ES-I3 (cell line): ENCODE results near the gene SOS2.
"Not testable (repeated sequence)": the region's sequence is repeated elsewhere in the genome, so short reads cannot be mapped to it uniquely, and the experiment has no call there.

ENCODE experiments used
- H3K36me3 ChIP-seq: 2 replicates; pipeline ENCODE4 v1.6.1; 2013; ENCODE audit warnings: mild to moderate bottlenecking, low read length, control low read depth, moderate library complexity; ENCODE audit not compliant: insufficient read depth
- H3K4me1 ChIP-seq: 2 replicates; pipeline ENCODE4 v1.6.1; 2013; ENCODE audit warnings: mild to moderate bottlenecking, control low read depth, low read length; ENCODE audit not compliant: insufficient read depth
- H3K9ac ChIP-seq: 2 replicates; pipeline ENCODE4 v1.6.1; 2013; ENCODE audit warnings: low read depth, mild to moderate bottlenecking, low read length, moderate library complexity
- H3K9me3 ChIP-seq: 2 replicates; pipeline ENCODE4 v1.6.1; 2013; ENCODE audit warnings: mild to moderate bottlenecking, low read length, moderate library complexity; ENCODE audit not compliant: control insufficient read depth, insufficient read depth

The SOS2 gene

GRCh38 chr14:50073663-50074062, 157.7 kb downstream of the SOS2 start:
- H3K4me1 ChIP-seq, H3K9me3 ChIP-seq, H3K9ac ChIP-seq, H3K36me3 ChIP-seq: not testable (repeated sequence)

GRCh38 chr14:50072395-50072794, 159.0 kb downstream of the SOS2 start:
- Histone ChIP-seq H3K36me3 (no peaks in the 10 kb centered on the region), H3K9me3 (no peaks in the 10 kb centered on the region), H3K9ac (no peak overlapping the region), H3K4me1 (peaks cover 4% of the 10 kb centered on the region; the same call in 1 of the 2 replicates)

GRCh38 chr14:50070840-50071548, 160.4 kb downstream of the SOS2 start:
- H3K36me3 ChIP-seq: no peaks in the 10 kb centered on the region
- H3K9ac ChIP-seq: no peak overlapping the region
- H3K4me1 ChIP-seq: peaks cover 4% of the 10 kb centered on the region; the same call in 1 of the 2 replicates
- no peaks in the 10 kb centered on the region for H3K9me3 ChIP-seq

GRCh38 chr14:50070230-50070629, 161.1 kb downstream of the SOS2 start:
- no peaks in the 10 kb centered on the region for H3K36me3 ChIP-seq
- H3K4me1 ChIP-seq: peaks cover 4% of the 10 kb centered on the region; the same call in 1 of the 2 replicates
- no peaks in the 10 kb centered on the region for H3K9me3 ChIP-seq
- no peak overlapping the region for H3K9ac ChIP-seq

- peaks cover 4% of the 10 kb centered on the region; the same call in 1 of the 2 replicates for H3K4me1 ChIP-seq
- no peak overlapping the region for H3K9ac ChIP-seq
- H3K36me3 ChIP-seq: no peaks in the 10 kb centered on the region
- no peaks in the 10 kb centered on the region for H3K9me3 ChIP-seq
Observed at GRCh38 chr14:50069325-50069724, 162.1 kb downstream of the SOS2 start.

GRCh38 chr14:50068496-50068895, 162.9 kb downstream of the SOS2 start:
- Histone ChIP-seq H3K4me1 (peaks cover 4% of the 10 kb centered on the region; the same call in 1 of the 2 replicates), H3K36me3 (no peaks in the 10 kb centered on the region), H3K9me3 (no peaks in the 10 kb centered on the region), H3K9ac (no peak overlapping the region)

- H3K36me3 ChIP-seq: no peaks in the 10 kb centered on the region
- no peaks in the 10 kb centered on the region for H3K9me3 ChIP-seq
- H3K9ac ChIP-seq: no peak overlapping the region
- H3K4me1 ChIP-seq: peaks cover 6% of the 10 kb centered on the region
Observed at GRCh38 chr14:50067723-50068495, 163.5 kb downstream of the SOS2 start.
